ENCODE results near the gene OSBPL9.

DNA sequence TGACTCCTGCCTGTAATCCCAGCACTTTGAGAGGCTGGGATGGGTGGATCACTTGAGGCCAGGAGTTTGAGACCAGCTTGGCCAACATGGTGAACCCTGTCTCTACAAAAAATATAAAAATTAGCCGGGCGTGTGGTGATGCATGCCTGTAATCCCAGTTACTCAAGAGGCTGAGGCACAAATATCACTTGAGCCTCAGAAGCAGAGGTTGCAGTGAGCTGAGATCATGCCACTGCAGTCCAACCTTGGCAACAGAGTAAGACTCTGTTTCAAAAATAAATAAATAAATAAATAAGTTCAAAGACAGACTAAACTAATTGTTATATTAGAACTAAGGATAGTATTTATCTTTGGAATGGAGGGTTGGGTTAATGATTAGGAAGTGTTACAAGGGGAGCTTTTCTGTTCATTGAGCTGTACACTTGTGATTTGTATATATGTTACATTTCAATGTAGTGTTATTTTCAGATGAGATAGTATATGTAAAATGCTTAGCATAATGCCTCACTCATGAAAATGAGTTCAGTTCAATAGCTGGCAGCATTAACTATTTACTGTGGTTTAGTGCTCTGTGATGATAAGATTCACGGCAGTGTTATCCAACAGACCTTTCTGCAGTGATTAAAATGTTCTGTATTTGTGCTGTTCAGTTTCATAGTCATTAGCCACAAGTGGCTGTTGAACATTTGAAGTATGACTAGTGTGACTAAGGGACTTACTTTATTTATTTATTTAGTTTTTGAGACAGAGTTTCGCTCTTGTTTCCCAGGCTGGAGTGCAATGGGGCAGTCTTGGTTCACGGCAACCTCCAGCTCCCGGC is 47.7 kb downstream of the OSBPL9 start:
- TF ChIP-seq, protein P1, sequence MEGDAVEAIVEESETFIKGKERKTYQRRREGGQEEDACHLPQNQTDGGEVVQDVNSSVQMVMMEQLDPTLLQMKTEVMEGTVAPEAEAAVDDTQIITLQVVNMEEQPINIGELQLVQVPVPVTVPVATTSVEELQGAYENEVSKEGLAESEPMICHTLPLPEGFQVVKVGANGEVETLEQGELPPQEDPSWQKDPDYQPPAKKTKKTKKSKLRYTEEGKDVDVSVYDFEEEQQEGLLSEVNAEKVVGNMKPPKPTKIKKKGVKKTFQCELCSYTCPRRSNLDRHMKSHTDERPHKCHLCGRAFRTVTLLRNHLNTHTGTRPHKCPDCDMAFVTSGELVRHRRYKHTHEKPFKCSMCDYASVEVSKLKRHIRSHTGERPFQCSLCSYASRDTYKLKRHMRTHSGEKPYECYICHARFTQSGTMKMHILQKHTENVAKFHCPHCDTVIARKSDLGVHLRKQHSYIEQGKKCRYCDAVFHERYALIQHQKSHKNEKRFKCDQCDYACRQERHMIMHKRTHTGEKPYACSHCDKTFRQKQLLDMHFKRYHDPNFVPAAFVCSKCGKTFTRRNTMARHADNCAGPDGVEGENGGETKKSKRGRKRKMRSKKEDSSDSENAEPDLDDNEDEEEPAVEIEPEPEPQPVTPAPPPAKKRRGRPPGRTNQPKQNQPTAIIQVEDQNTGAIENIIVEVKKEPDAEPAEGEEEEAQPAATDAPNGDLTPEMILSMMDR (conservative IDR thresholded peaks at IDR 0.05; ENCODE audit: low read length): no peak
- TF ChIP-seq EZH2phosphoT487 (IDR thresholded peaks at IDR 0.05; ENCODE audit: borderline replicate concordance, low read depth, low read length): no peak

All from OCI-LY7 (cell line).